ENCODE results near the gene PIM1.
"Not testable (repeated sequence)": the region's sequence is repeated elsewhere in the genome, so short reads cannot be mapped to it uniquely, and the experiment has no call there.

PIM1 gene

GRCh38 chr6:37177077-37177934 is 7.4 kb downstream of the PIM1 start:
- Histone ChIP-seq H3K9me3 (ENCODE audit: low read length) (no peaks in the 10 kb centered on the region), H2AFZ (ENCODE audit: low read depth, low read length) (no peak overlapping the region), H3K4me3 (ENCODE audit: low read length) (no peak overlapping the region), H3K4me1 (ENCODE audit: insufficient read depth, low read length) (peaks cover 8% of the 10 kb centered on the region), H3K36me3 (ENCODE audit: insufficient read depth, low read length) (peaks cover 31% of the 10 kb centered on the region), H3K27me3 (ENCODE audit: insufficient read depth, low read length) (no peaks in the 10 kb centered on the region)

- peaks cover under 1% of the 10 kb centered on the region for H3K4me1 ChIP-seq (ENCODE audit: insufficient read depth, low read length)
- no peaks in the 10 kb centered on the region for H3K9me3 ChIP-seq (ENCODE audit: low read length)
- no peak overlapping the region for H3K4me3 ChIP-seq (ENCODE audit: low read length)
- peaks cover 24% of the 10 kb centered on the region for H3K36me3 ChIP-seq (ENCODE audit: insufficient read depth, low read length)
- no peak overlapping the region for H2AFZ ChIP-seq (ENCODE audit: low read depth, low read length)
- H3K27me3 ChIP-seq (ENCODE audit: insufficient read depth, low read length), result no peaks in the 10 kb centered on the region
Observed at GRCh38 chr6:37177935-37178517, 8.1 kb downstream of the PIM1 start.

- H3K4me1 ChIP-seq (ENCODE audit: insufficient read depth, low read length), result no peaks in the 10 kb centered on the region
- no peak overlapping the region for H3K4me3 ChIP-seq (ENCODE audit: low read length)
- H3K36me3 ChIP-seq (ENCODE audit: insufficient read depth, low read length), result peaks cover 4% of the 10 kb centered on the region
- no peak overlapping the region for H2AFZ ChIP-seq (ENCODE audit: low read depth, low read length)
- H3K9me3 ChIP-seq (ENCODE audit: low read length), result no peaks in the 10 kb centered on the region
- H3K27me3 ChIP-seq (ENCODE audit: insufficient read depth, low read length), result no peaks in the 10 kb centered on the region
Observed at GRCh38 chr6:37180075-37180474, 10.1 kb downstream of the PIM1 start.

- not testable (repeated sequence) for H2AFZ ChIP-seq (ENCODE audit: low read depth, low read length); H3K4me1 ChIP-seq (ENCODE audit: insufficient read depth, low read length)
Observed at GRCh38 chr6:37180610-37181009, 10.7 kb downstream of the PIM1 start.

DNA sequence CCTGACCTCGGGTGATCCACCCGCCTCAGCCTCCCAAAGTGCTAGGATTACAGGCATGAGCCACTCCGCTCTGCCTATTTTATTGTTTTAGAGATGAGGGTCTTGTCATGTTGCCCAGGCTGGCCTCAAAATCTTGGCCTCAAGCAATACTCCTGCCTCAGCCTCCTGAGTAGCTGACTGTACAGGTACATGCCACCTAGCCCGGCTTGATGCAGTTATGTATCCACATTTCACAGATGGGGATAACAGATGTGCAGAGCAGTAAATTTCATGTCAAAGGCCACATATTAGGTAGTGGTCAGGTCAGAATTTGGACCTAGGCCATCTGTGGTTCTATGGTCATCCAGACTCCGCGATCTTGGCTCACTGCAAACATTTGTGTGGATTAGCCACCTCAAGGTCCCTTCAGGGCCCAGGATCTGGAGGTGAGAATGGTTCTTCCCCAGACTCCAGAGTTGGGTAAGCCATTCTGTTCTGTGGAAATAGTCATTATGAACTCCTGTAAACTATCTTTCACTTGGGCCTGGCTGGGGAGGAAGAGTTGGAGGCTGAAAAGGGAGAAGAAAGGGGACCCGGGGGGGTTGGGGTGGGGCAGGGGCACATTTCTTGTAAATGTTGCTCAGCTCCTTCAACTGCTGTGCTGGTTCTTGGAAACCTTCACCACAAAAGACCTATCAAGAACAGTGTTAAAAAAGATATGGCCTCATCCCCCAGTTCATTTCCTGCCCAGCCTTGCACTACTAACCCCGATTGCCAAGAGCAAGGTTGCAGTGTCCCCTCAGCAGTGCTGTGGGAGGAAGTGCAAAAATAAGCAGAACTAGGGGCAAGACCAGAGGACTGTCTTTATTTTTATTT is 13.0 kb downstream of the PIM1 start:
- H3K36me3 ChIP-seq (ENCODE audit: insufficient read depth, low read length), result no peaks in the 10 kb centered on the region
- no peaks in the 10 kb centered on the region for H3K27me3 ChIP-seq (ENCODE audit: insufficient read depth, low read length)
- H3K4me3 ChIP-seq (ENCODE audit: low read length), result no peak overlapping the region
- no peak overlapping the region for H2AFZ ChIP-seq (ENCODE audit: low read depth, low read length)
- H3K4me1 ChIP-seq (ENCODE audit: insufficient read depth, low read length), result no peaks in the 10 kb centered on the region
- no peaks in the 10 kb centered on the region for H3K9me3 ChIP-seq (ENCODE audit: low read length)

More at GRCh38 chr6:37180610-37181009, 10.7 kb downstream of the PIM1 start:
- not testable (repeated sequence) for H3K27me3 ChIP-seq (ENCODE audit: insufficient read depth, low read length); H3K36me3 ChIP-seq (ENCODE audit: insufficient read depth, low read length); H3K4me3 ChIP-seq (ENCODE audit: low read length); H3K9me3 ChIP-seq (ENCODE audit: low read length)

- H3K4me1 ChIP-seq (ENCODE audit: insufficient read depth, low read length); H3K27me3 ChIP-seq (ENCODE audit: insufficient read depth, low read length); H3K4me3 ChIP-seq (ENCODE audit: low read length); H3K9me3 ChIP-seq (ENCODE audit: low read length); H2AFZ ChIP-seq (ENCODE audit: low read depth, low read length); H3K36me3 ChIP-seq (ENCODE audit: insufficient read depth, low read length): not testable (repeated sequence)
Observed at GRCh38 chr6:37185949-37186720, 16.2 kb downstream of the PIM1 start.

- no peak overlapping the region for H2AFZ ChIP-seq (ENCODE audit: low read depth, low read length)
- no peak overlapping the region for H3K4me3 ChIP-seq (ENCODE audit: low read length)
- no peaks in the 10 kb centered on the region for H3K36me3 ChIP-seq (ENCODE audit: insufficient read depth, low read length)
- H3K27me3 ChIP-seq (ENCODE audit: insufficient read depth, low read length), result no peaks in the 10 kb centered on the region
- no peaks in the 10 kb centered on the region for H3K9me3 ChIP-seq (ENCODE audit: low read length)
- no peaks in the 10 kb centered on the region for H3K4me1 ChIP-seq (ENCODE audit: insufficient read depth, low read length)
Observed at GRCh38 chr6:37187321-37188022, 17.5 kb downstream of the PIM1 start.

GRCh38 chr6:37188962-37189510 is 19.1 kb downstream of the PIM1 start:
- Histone ChIP-seq H3K9me3 (ENCODE audit: low read length) (no peaks in the 10 kb centered on the region), H3K36me3 (ENCODE audit: insufficient read depth, low read length) (no peaks in the 10 kb centered on the region), H3K4me3 (ENCODE audit: low read length) (no peak overlapping the region), H3K4me1 (ENCODE audit: insufficient read depth, low read length) (no peaks in the 10 kb centered on the region), H2AFZ (ENCODE audit: low read depth, low read length) (no peak overlapping the region), H3K27me3 (ENCODE audit: insufficient read depth, low read length) (no peaks in the 10 kb centered on the region)

GRCh38 chr6:37190159-37190535 is 20.2 kb downstream of the PIM1 start:
- no peak overlapping the region for H2AFZ ChIP-seq (ENCODE audit: low read depth, low read length)
- H3K4me1 ChIP-seq (ENCODE audit: insufficient read depth, low read length), result no peaks in the 10 kb centered on the region
- H3K9me3 ChIP-seq (ENCODE audit: low read length), result no peaks in the 10 kb centered on the region
- H3K4me3 ChIP-seq (ENCODE audit: low read length), result no peak overlapping the region
- H3K27me3 ChIP-seq (ENCODE audit: insufficient read depth, low read length), result no peaks in the 10 kb centered on the region
- no peaks in the 10 kb centered on the region for H3K36me3 ChIP-seq (ENCODE audit: insufficient read depth, low read length)

DNA sequence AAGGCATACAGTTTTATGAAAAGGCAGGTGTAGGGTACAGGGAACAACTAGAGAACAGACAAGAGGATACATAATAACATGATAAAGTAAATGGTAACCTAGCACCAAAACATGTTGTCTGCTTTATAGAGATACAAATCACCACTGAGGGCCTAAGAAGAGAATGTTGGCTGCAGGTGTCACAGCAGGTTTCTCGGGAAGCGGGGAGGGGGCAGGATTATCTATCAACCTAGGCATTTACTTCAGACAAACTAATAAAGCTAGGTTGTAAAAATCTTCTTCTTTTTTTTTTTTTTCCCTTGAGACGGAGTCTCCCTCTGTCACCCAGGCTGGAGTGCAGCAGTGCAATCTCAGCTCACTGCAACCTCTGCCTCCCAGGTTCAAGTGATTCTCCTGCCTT is 22.7 kb downstream of the PIM1 start:
- Histone ChIP-seq H3K4me3 (ENCODE audit: low read length) (no peak overlapping the region), H3K9me3 (ENCODE audit: low read length) (no peaks in the 10 kb centered on the region), H2AFZ (ENCODE audit: low read depth, low read length) (no peak overlapping the region), H3K4me1 (ENCODE audit: insufficient read depth, low read length) (no peaks in the 10 kb centered on the region), H3K27me3 (ENCODE audit: insufficient read depth, low read length) (no peaks in the 10 kb centered on the region), H3K36me3 (ENCODE audit: insufficient read depth, low read length) (no peaks in the 10 kb centered on the region)

DNA sequence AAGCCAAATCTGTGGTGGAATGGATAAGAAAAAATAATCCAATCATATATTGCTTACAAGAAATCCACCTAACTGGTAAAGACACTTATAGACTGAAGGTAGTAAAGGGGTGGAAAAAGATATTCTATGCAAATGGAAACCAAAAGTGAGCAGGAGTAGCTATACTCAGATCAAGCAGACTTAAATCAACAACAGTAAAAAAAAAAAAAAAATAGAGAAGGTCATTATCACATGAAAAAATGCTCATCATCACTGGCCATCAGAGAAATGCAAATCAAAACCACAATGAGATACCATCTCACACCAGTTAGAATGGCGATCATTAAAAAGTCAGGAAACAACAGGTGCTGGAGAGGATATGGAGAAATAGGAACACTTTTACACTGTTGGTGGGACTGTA is 24.9 kb downstream of the PIM1 start:
- H3K4me1 ChIP-seq (ENCODE audit: insufficient read depth, low read length); H3K4me3 ChIP-seq (ENCODE audit: low read length); H3K9me3 ChIP-seq (ENCODE audit: low read length); H2AFZ ChIP-seq (ENCODE audit: low read depth, low read length); H3K36me3 ChIP-seq (ENCODE audit: insufficient read depth, low read length); H3K27me3 ChIP-seq (ENCODE audit: insufficient read depth, low read length): not testable (repeated sequence)

DNA sequence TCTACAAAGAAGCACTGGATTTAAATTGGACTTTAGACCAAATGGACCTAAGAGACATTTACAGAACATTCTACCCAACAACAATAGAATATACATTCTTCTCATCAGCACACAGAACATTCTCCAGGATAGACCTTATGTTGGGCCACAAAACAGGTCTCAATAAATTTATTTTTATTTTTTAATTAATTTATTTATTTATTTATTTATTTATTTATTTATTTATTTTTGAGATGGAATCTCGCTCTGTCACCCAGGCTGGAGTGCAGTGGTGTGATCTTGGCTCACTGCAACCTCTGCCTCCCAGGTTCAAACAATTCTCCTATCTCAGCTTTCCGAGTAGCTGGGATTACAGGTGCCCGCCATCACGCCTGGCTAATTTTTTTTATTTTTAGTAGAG is 26.5 kb downstream of the PIM1 start:
- not testable (repeated sequence) for H3K27me3 ChIP-seq (ENCODE audit: insufficient read depth, low read length); H2AFZ ChIP-seq (ENCODE audit: low read depth, low read length)

More for the DNA sequence above, 26.5 kb downstream of the PIM1 start:
- not testable (repeated sequence) for H3K4me3 ChIP-seq (ENCODE audit: low read length); H3K9me3 ChIP-seq (ENCODE audit: low read length); H3K4me1 ChIP-seq (ENCODE audit: insufficient read depth, low read length); H3K36me3 ChIP-seq (ENCODE audit: insufficient read depth, low read length)

All from neuron (in vitro differentiated cells).